Measurements from ENCODE around the gene FAM240A. TPM values are rescaled to one million over a fixed set of nuclear protein-coding genes. Genes with fewer than 3 reads are reported as not detected.
A peak's percentile ranks its signal among the peaks of the same experiment; 100 is the strongest.

Gene FAM240A
- total and polyA plus RNA-seq, 2 experiments from 2014 or later: 0.18 TPM; not detected in 1

DNA sequence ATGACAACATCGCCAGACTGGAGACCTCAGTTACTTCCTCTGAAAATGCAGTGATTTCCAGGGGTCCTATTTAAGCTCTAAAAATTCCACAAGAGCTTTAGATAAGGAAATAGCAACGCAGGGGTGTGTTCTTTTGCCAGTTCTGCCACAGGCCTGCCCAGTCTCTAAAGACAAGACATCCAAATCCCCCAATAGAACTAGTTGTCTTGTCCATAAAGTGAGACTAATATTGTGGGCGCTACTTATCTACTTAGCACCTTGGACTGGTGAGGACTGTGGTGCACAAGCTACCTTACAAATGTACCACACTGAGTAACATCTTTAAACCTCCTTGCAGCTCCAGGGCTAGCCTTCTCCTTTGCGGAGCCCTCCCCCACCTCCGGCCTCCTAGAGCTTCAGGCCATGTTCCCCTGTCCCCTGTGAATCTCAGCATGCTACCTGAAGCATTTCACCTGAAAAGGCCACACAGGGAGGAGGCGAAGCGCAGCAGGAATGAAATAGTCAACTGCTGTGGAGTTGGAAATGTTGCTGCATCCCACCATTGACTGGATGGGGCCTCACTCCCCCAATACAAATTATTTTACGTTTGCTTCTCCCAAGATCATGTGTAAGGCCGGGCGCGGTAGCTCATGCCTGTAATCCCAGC, 36.6 kb upstream of the FAM240A start:
- peaks cover 10% of the 10 kb centered on the region; the same call in 2 of the 3 replicates for H3K9me3 Mint-ChIP-seq
- Histone ChIP-seq H3K36me3 (ENCODE audit: insufficient read depth) (peaks cover 21% of the 10 kb centered on the region), H3K4me1 (ENCODE audit: insufficient read depth) (peaks cover 33% of the 10 kb centered on the region), H3K4me3 (peak overlapping the region; percentile 89), H3K4me2 (peak overlapping the region; percentile 98), H3F3A (replicated peaks; ENCODE audit: low read depth) (peaks cover 34% of the 10 kb centered on the region), H3K27me3 (ENCODE audit: insufficient read depth) (no peaks in the 10 kb centered on the region), H3K79me2 (replicated peaks; ENCODE audit: insufficient read depth) (peaks cover 33% of the 10 kb centered on the region), H4K20me1 (replicated peaks; ENCODE audit: insufficient read depth) (peaks cover 15% of the 10 kb centered on the region; the same call in 1 of the 2 replicates), H2AFZ (no peak overlapping the region), H3K9me2 (ENCODE audit: insufficient read depth) (no peaks in the 10 kb centered on the region), H3K27ac (ENCODE audit: low read depth) (peak overlapping the region; percentile 99)
- TF ChIP-seq STAT1 (IDR thresholded peaks at IDR 0.05; ENCODE audit: unreplicated experiment): no peak
- TF ChIP-seq CTCF (conservative IDR thresholded peaks at IDR 0.05; ENCODE audit: low read depth in 2 of 2): no peak
- peak; percentile 49; the same call in 1 of the 2 replicates for TF ChIP-seq NANOG (IDR thresholded peaks at IDR 0.05; ENCODE audit: borderline replicate concordance)
- 0 out of 2 replicates have a peak, but pooled peaks have one; percentile 45 for TF ChIP-seq ETS1 (IDR thresholded peaks at IDR 0.05)
- no peak for TF ChIP-seq ZNF114 (CRISPR knock-in tag; IDR thresholded peaks at IDR 0.05)
- peak; percentile 70 for TF ChIP-seq POLR2AphosphoS5 (IDR thresholded peaks at IDR 0.05; ENCODE audit: low read depth)
- no peak for TF ChIP-seq EZH2phosphoT487 (IDR thresholded peaks at IDR 0.05; ENCODE audit: unreplicated experiment)
- no peak for TF ChIP-seq JUNB (IDR thresholded peaks at IDR 0.05; ENCODE audit: unreplicated experiment)
- TF ChIP-seq ZNF331 (CRISPR knock-in tag; IDR thresholded peaks at IDR 0.05; ENCODE audit: low read depth): no peak
- 0 out of 2 replicates have a peak, but pooled peaks have one; percentile 2 for TF ChIP-seq CREB1 (CRISPR knock-in tag; IDR thresholded peaks at IDR 0.05; ENCODE audit: low read depth)
- no peak for TF ChIP-seq EZH2 (IDR thresholded peaks at IDR 0.05; ENCODE audit: low read depth, unreplicated experiment)
- TF ChIP-seq, protein P1, sequence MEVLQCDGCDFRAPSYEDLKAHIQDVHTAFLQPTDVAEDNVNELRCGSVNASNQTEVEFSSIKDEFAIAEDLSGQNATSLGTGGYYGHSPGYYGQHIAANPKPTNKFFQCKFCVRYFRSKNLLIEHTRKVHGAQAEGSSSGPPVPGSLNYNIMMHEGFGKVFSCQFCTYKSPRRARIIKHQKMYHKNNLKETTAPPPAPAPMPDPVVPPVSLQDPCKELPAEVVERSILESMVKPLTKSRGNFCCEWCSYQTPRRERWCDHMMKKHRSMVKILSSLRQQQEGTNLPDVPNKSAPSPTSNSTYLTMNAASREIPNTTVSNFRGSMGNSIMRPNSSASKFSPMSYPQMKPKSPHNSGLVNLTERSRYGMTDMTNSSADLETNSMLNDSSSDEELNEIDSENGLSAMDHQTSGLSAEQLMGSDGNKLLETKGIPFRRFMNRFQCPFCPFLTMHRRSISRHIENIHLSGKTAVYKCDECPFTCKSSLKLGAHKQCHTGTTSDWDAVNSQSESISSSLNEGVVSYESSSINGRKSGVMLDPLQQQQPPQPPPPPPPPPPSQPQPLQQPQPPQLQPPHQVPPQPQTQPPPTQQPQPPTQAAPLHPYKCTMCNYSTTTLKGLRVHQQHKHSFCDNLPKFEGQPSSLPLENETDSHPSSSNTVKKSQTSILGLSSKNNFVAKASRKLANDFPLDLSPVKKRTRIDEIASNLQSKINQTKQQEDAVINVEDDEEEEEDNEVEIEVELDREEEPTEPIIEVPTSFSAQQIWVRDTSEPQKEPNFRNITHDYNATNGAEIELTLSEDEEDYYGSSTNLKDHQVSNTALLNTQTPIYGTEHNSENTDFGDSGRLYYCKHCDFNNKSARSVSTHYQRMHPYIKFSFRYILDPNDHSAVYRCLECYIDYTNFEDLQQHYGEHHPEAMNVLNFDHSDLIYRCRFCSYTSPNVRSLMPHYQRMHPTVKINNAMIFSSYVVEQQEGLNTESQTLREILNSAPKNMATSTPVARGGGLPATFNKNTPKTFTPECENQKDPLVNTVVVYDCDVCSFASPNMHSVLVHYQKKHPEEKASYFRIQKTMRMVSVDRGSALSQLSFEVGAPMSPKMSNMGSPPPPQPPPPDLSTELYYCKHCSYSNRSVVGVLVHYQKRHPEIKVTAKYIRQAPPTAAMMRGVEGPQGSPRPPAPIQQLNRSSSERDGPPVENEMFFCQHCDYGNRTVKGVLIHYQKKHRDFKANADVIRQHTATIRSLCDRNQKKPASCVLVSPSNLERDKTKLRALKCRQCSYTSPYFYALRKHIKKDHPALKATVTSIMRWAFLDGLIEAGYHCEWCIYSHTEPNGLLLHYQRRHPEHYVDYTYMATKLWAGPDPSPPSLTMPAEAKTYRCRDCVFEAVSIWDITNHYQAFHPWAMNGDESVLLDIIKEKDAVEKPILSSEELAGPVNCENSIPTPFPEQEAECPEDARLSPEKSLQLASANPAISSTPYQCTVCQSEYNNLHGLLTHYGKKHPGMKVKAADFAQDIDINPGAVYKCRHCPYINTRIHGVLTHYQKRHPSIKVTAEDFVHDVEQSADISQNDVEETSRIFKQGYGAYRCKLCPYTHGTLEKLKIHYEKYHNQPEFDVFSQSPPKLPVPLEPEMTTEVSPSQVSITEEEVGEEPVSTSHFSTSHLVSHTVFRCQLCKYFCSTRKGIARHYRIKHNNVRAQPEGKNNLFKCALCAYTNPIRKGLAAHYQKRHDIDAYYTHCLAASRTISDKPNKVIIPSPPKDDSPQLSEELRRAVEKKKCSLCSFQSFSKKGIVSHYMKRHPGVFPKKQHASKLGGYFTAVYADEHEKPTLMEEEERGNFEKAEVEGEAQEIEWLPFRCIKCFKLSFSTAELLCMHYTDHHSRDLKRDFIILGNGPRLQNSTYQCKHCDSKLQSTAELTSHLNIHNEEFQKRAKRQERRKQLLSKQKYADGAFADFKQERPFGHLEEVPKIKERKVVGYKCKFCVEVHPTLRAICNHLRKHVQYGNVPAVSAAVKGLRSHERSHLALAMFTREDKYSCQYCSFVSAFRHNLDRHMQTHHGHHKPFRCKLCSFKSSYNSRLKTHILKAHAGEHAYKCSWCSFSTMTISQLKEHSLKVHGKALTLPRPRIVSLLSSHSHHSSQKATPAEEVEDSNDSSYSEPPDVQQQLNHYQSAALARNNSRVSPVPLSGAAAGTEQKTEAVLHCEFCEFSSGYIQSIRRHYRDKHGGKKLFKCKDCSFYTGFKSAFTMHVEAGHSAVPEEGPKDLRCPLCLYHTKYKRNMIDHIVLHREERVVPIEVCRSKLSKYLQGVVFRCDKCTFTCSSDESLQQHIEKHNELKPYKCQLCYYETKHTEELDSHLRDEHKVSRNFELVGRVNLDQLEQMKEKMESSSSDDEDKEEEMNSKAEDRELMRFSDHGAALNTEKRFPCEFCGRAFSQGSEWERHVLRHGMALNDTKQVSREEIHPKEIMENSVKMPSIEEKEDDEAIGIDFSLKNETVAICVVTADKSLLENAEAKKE (CRISPR knock-in tag; IDR thresholded peaks at IDR 0.05): peak; percentile 65; the same call in 1 of the 2 replicates
- TF ChIP-seq REST (IDR thresholded peaks at IDR 0.05; ENCODE audit: unreplicated experiment): no peak
- peak overlapping the region; percentile 100 for H3K27ac Mint-ChIP-seq
- H3K4me1 Mint-ChIP-seq: peaks cover 56% of the 10 kb centered on the region
- ATAC-seq (peak; percentile 21), DNase-seq (ENCODE audit: low spot score) (peak; percentile 76)
- H3K36me3 Mint-ChIP-seq (ENCODE audit: low read depth): peaks cover 33% of the 10 kb centered on the region
- H3K27me3 Mint-ChIP-seq (ENCODE audit: insufficient read depth, low read depth, poor library complexity): peaks cover 10% of the 10 kb centered on the region
- peak overlapping the region; percentile 92 for H3K4me3 Mint-ChIP-seq

Measured in GM23338 (cell line).